Stimulated activated naive CD4-positive, alpha-beta T cell treated with Interleukin-2 at 50 U/mL for 16 hours (primary cell): ENCODE results near the gene BSND.

Source experiments
- DNase-seq: peaks from one replicate; lab custom pipeline; 2025; lab: John Stamatoyannopoulos, UW

BSND gene

DNA sequence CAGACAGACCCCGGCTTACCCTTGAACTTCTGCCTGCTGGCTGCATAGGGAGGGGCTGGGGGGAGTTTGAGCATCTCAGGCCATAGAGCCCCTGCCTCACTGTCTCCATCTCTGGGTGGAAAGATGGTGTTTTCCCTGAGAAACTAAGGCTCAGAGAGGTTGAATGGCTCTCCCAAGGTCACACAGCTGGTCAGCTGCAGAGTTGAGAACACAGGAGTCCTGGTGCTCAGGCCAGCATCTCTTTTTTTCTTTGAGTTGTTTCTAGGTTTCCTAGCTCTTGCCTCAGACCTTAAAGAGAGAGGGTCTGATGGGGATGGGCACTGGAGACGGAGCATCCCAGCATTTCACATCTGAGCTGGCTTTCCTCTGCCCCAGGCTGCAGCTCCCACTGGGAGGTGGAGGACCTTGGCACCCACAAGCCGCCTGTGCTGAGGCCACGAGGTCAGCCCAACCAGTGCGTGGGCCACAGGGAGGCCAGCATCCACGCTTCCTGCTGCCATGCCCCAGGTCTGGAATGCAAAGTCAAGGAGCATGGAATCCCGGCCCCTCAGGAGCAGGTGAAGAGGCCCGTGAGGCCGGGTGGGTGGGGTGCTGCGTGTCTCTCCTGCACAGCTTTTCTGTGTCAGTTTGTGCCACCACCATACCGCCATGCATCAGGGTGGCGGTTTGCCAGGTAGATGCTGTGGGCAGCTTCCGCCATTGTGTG, 62.4 kb downstream of the BSND start:
- DNase-seq, result no peak
